Measurements from ENCODE around the gene CTAGE9. TPM values are rescaled to one million over a fixed set of nuclear protein-coding genes. Genes with fewer than 3 reads are reported as not detected.
"Not testable (repeated sequence)": the region's sequence is repeated elsewhere in the genome, so short reads cannot be mapped to it uniquely, and the experiment has no call there.

The CTAGE9 gene, protein sequence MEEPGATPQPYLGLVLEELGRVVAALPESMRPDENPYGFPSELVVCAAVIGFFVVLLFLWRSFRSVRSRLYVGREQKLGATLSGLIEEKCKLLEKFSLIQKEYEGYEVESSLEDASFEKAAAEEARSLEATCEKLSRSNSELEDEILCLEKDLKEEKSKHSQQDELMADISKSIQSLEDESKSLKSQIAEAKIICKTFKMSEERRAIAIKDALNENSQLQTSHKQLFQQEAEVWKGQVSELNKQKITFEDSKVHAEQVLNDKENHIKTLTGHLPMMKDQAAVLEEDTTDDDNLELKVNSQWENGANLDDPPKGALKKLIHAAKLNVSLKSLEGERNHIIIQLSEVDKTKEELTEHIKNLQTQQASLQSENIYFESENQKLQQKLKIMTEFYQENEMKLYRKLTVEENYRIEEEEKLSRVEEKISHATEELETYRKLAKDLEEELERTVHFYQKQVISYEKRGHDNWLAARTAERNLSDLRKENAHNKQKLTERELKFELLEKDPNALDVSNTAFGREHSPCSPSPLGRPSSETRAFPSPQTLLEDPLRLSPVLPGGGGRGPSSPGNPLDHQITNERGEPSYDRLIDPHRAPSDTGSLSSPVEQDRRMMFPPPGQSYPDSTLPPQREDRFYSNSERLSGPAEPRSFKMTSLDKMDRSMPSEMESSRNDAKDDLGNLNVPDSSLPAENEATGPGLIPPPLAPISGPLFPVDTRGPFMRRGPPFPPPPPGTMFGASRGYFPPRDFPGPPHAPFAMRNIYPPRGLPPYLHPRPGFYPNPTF
- not detected for total RNA-seq

DNA sequence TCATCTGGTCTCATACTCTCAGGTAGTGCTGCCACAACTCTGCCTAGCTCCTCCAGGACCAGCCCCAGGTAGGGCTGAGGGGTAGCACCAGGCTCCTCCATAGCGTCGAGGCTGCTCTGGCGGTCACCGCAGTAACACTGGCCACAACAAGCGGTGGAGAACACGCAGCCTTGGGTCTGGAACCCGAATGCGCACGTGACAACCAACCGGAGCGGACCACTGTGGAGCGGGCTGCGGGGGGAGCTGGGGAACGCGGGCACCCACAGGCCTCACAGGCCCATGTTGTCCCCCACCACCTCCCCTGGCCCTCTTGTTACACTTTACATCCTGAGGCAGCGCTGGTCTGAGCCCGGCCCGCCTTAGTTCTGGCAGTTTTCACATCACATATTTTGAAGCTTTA lies at the start of gene CTAGE9:
Gene CTAGE9, minus strand, starts transcription at position 101 of the 400 bp plus-strand sequence. Its CDS starts 0 bp downstream, at position 101.
- DNase-seq (ENCODE audit: low spot score); intact Hi-C loops (cut with DNase I); ATAC-seq: not testable (repeated sequence)

DNA sequence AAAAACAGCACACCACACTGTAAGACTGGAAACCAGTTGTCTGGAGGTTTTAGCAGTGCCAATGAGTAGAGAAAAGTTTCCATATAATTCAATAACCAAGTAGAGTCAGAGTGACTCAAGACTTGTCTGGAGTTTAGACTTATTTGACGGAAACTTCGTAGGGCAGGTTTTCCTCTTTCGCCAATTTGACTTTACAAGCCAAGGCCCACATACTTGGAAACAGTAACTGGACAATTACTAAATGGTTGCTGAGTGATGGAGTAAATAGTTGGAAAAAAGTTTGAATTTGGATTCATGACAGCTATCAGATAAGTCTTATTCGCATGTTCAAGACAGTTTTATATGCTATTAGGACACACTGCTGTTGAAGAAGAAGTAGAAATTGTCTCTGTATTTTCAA lies 48.1 kb upstream of the CTAGE9 start:
- ATAC-seq (peak; percentile 73), DNase-seq (ENCODE audit: low spot score) (no peak)
- intact Hi-C loops (cut with DNase I): no loop called here

DNA sequence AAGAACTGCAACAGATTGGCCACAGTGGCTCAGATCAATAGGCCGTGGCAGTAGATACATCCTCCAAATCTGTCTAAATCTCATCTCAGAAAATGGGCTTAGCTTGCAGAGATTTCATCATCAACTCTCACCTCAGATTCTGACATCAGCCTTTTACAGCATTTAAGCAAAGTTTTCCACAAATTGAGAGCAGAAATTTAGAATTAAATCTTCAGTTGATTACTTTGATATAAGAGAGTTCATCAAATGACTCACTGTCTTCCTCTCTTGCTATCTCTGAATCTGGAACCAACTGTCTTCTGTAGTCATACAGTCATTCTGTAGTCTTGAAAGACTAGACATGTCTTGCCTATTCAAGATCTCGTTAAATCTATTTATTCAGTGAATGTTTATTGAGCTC lies 45.2 kb upstream of the CTAGE9 start:
- no peak for ATAC-seq
- intact Hi-C loops (cut with DNase I): no loop called here
- no peak for DNase-seq (ENCODE audit: low spot score)

DNA sequence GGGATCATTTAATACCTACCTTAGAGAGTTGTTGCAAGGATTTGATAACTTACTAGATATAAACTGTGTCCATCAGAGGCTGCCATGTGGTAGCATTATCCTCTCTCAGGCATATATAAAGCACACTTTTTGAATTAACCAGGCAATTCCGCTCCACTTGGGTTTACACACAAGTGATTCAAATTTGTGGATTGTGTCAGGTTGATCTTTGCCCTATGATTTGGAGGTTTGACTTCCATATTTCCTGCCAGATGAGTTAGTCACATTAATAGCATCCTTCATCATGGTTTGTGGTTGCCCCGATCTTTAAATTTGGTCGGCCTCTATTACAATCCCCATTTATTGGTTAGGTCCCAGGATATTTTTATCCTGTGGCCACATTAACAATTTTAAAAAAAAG lies 44.8 kb upstream of the CTAGE9 start:
- intact Hi-C loops (cut with DNase I): no loop called here
- ATAC-seq (no peak), DNase-seq (ENCODE audit: low spot score) (no peak)

DNA sequence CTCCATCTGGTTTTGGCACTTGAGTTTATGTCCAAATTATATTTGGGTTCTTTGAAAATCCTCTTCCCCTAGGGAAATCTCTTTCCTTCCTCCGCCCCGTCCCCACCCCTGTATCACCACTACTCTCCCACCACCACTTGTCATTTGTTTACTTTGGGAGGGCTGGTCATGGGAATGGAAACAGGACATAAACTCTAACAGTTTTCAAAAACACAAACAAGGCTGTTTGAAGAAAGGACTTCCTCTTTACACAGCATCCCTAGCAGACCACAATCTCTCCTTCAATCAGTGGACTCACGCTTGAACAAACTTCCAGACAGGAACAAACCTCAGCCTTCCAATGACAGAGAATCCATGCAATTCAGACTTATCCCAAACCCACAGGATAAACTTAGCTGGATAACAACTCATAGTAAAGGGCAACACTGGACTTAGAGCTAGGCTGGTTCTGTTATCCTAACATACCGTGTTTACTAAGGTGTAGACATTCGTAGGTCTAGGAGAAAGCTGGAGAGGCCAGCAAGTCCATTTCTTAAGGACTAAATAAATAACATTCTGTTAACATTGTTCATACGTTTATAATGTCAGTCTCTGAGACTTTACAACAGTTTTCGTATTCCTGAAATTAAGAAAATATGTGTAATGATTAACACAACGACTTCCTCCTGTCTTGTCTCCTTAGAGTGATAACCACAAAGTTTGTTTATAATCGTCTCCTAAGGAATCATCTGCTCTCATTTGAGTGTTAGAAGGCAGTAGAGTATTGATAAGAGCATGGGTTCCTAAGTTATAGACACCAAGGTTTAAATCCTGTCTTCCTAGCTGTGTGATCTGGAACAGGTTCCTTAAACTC lies 44.1 kb upstream of the CTAGE9 start:
- no peak for ATAC-seq
- DNase-seq (ENCODE audit: low spot score): no peak
- intact Hi-C loops (cut with DNase I): no loop called here

DNA sequence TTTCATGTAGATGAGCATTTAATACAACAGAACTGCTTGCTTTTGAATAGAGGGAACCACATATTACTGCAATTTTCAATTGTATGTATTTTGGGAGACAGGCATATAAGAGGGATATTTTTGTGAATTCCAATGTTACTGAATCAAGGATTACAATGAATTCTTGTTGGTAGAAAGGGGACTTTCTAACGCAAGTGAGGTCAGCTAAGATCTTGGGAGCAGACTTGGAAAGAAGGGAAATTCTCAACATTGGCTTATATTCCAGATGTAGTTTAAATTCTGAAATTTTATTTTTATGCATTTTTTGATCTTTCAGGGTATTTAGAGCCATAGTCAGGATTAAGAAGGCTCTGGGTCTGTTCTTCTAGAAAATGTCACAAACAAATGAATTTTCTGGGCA lies 43.3 kb upstream of the CTAGE9 start:
- intact Hi-C loops (cut with DNase I): no loop called here

DNA sequence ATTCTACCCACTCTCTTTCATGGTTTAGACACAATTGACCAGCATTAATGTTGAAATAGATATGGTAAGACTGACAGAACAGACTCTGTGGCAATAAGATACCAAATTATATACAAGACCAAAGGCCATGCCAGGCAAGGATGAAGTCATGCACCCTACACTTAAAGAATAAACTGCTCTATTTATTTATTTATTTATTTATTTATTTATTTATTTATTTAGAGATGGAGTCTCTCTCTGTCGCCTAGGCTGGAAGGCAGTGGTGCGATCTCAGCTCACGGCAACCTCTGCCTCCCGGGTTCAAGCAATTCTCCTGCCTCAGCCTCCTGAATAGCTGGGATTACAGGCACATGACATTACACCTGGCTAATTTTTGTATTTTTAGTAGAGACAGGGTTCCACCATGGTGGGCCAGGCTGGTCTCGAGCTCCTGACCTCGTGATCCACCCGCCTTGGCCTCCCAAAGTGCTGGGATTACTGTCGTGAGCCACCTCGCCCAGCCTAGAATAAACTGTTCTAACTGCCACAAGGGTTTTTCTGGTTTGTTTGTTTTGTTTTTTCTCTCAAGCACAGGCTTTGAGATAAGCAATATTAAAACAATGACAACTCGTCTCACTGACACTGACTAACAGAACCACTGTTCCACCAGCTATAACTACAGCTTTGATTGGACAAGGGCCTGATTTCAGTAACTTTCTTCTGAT lies 40.3 kb upstream of the CTAGE9 start:
- intact Hi-C loops (cut with DNase I); ATAC-seq; DNase-seq (ENCODE audit: low spot score): not testable (repeated sequence)

More for the DNA sequence above, 43.3 kb upstream of the CTAGE9 start:
- ATAC-seq (no peak), DNase-seq (ENCODE audit: low spot score) (no peak)

DNA sequence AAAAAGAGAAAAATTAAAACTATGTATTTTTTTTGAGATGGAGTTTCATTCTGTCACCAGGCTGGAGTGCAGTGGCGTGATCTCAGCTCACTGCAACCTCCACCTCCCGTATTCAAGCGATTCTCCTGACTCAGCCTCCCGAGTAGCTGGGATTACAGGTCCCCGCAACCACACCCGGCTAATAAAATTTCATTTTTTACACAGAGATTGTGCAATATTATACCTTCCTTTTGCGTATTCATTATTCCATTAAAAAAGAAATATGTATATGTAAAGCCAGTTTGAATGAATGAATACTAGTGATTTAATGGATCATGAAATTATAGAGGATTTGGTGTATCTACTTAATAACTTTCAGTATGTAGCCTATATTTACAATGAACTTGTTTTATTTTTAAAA lies 38.2 kb upstream of the CTAGE9 start:
- no peak for DNase-seq (ENCODE audit: low spot score)
- ATAC-seq: no peak
- intact Hi-C loops (cut with DNase I): no loop called here

DNA sequence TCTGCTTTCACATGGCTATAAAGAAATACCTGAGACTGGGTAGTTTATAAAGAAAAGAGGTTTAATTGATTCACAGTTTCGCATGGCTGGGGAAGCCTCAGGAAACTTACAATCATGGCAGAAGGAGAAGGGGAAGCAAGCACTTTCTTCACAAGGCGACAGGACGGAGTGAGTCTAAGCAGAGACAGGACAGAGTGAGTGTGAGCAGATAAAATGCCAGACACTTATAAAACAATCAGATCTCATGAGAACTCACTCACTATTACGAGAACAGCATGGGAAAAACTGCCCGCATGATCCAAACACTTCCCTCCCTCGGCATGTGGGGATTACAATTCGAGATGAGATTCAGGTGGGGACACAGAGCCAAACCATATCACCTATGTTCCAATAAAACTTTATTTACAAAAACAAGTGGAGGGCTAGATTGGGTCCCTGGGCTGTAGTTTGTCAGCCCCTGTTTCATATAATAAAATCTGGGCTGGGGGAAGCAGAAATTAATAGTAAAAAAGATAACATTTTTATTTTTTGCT lies 37.1 kb upstream of the CTAGE9 start:
- ATAC-seq (no peak), DNase-seq (ENCODE audit: low spot score) (no peak)
- intact Hi-C loops (cut with DNase I): no loop called here

DNA sequence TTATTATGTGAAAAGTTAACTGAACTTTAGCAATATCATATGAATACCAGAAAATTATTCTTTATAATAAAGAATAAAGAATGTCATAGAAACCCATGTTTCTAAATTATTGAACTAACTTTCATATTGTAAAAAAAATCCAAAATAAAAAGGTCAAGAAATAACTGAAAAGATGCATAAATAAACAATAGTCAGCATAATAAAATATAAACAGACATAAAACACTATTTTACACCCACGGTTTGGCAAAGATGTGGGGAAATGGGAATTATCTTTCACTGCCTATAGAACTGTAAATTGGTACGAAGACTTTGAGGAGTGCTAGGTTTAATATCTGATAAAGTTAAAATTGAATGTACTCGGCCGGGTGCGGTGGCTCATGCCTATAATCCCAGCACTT lies 34.7 kb upstream of the CTAGE9 start:
- intact Hi-C loops (cut with DNase I): no loop called here
- DNase-seq (ENCODE audit: low spot score): no peak
- no peak for ATAC-seq

DNA sequence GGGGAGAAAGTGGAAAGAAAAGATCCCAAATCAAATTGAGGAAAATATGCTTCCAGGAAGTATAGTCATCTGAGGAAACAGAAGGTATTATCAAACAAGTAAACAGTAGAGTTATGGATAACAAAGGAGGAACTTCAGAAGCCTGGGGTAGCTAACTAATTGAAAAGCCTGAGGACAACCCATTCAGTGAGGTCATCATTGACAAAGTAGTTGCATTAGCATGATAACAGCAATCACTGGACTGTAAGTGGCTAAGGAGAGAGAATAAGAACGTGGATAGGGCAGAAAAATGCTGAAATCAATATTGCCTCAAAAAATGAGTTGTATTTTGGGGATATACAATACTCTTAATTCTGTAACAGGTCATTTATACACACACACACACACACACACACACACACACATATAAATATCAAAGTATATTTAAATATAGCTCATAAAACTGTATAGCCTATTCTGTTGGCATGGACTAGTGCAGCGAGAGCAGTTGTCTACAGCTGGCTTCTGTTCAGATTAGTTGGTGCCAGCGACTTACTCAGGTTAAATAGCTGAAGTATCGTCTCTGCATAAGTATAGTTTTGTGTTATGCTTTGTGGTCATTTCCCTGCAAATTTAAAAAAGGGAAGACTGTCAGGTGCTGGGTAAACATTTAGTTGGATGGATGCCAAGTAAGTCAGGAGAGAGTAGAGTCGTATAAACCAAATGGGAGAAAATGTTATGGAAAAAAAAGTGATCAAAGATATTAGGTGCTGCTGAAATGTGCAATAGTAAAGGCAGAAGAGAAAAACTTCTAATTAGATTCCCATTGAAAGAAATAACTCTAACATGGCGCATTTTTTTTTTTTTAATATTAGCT lies 33.8 kb upstream of the CTAGE9 start:
- intact Hi-C loops (cut with DNase I): no loop called here

DNA sequence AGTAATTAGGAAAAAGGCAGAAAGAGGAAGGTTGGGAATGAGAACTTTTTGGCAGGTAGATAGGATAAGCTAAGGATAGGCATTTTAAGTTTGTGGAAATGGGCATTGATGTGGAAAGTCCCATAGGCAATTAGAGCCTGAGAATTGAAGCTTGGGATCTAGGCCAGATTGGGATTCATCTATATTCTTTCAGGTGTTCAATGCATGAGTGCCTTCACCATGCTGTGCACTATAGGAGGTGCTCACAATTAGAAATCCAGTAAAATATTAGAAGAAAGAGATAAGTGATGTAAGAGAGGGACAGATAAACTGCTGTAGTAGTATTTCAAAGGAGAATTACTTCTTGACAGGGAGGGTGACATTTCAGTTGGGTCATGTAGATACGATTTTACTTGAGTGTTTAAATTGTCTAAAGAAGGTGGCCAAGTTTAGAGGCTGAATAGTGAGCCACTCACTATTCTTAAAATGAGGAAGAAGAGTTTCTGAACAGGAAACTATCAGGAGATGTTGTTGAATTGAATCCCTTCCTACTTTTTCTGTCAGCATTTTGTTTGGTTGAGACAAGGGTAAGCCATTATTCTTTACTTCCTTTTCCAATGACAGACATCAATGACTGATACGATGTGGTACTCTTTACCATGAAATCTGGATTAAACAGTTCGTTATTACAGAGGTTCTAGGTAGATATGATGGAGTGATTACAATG lies 31.0 kb upstream of the CTAGE9 start:
- no peak for DNase-seq (ENCODE audit: low spot score)
- intact Hi-C loops (cut with DNase I): no loop called here
- ATAC-seq: no peak

More for the DNA sequence above, 33.8 kb upstream of the CTAGE9 start:
- no peak for DNase-seq (ENCODE audit: low spot score)
- ATAC-seq: no peak

DNA sequence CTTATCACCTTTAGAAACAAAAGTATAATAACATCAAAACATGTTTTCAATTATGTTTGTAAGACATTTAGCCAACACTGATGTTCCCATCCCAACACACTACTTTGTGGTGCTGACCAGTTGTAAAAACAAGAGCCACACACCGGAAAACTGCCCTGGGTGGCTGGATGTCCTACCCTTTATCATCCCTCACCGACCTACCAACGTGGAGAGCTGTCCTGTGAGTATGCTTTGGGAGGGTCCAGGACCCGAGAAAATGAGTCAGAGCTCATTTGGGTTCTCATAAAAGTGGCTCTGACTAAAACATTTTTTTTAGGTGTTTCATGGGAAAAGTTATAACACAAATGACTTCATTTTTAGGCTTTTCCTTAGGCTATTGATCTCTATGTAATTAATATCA lies 29.3 kb upstream of the CTAGE9 start:
- DNase-seq (ENCODE audit: low spot score): no peak
- ATAC-seq: no peak
- intact Hi-C loops (cut with DNase I): no loop called here

DNA sequence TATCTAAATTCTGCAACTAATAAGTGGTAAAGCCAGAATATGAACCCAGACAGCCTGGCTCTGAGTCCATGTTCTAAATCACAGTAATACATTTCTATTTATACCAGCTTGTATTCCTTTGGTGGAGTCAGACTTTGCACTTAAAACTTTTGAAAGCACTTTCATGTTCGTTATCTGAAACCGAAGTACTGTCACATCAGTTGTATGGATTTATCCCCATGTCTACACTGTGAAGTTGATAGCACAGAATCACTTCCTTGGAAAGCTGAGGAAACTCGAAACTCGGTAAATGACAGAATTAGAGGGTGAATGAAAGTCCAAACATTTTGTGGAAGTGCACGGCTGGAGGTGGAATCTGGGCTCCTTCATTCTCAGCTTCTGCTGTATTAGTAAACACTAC lies 28.3 kb upstream of the CTAGE9 start:
- DNase-seq (ENCODE audit: low spot score): no peak
- intact Hi-C loops (cut with DNase I): no loop called here
- no peak for ATAC-seq

DNA sequence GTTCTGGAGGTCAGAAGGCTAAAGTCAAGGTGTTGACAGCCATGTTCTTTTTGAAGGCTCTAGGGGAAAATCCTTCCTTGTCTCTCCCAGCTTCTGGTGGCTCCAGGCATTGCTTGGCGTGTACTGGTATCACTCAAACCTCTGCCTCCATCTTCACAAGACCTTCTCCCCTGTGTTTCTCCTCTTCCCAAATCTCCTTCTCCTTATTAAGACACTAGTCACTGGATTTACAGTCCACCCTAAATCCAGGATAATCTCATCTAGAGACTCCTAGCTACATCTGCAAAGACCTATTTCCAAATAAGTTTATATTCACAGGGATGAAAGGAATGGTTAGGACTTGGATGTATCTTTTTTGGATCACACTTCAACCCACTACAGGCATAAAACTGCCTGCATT lies 26.0 kb upstream of the CTAGE9 start:
- DNase-seq (ENCODE audit: low spot score): no peak
- no peak for ATAC-seq
- intact Hi-C loops (cut with DNase I): no loop called here

DNA sequence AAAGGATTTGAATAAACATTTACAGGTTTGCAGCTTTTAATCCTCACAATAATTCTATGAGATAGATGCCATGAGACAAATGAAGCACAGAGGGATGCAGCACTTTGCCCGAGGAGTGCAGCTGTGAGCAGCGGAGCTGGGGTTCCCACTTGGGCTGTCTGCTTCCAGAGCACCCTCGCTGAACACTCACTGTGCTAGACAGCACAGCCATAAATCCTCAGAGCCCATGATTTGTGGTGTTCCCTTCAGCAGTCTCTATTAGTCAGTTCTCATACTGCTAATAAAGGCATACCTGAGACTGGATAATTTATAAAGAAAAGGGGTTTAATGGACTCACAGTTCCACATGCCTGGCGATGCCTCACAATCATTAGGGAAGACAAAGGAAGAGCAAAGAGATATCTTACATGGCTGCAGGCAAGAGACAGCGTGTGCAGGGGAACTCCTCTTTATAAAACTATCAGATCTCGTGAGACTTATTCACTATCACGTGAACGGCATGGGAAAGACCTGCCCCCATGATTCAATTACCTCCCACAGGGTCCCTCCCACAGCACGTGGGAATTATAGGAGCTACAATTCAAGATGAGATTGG lies 25.3 kb upstream of the CTAGE9 start:
- DNase-seq (ENCODE audit: low spot score) (no peak), ATAC-seq (no peak)
- intact Hi-C loops (cut with DNase I): no loop called here

All from sciatic nerve (tissue), 2 donors.